Measurements from ENCODE around the gene CARMIL1. TPM values are rescaled to one million over a fixed set of nuclear protein-coding genes. Genes with fewer than 3 reads are reported as not detected.

CARMIL1 gene
- total RNA-seq, 1 experiment from 2014 or later: 25.9 TPM

DNA sequence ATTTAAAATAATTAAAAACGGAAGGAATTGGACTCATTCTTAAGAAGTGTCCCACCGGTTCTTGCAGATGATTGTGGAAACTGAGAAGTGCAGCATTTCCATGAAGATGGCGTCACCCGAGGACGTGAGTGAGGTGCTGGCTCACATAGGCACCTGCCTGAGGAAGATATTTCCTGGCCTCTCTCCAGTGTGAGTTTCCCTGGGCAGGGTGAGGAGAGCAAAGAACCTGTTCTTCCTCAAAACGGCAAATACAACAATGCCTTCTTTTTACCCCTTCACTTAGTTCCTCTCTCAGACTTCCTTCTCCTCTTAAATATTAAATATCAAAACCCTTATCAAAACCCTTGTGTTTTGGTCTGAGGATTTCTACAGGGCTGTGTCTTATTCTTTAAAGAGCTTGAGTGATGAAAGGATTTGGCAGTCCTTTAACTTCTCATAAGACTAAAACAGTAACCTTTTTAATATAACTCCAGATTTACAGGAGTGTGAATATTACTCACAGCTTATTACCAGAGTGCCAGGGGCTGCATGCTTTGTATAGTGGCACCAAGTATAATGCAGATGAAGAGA is 156.3 kb downstream of the CARMIL1 start:
- Mint-ChIP-seq H3K27ac (ENCODE audit: unreplicated experiment) (no peak overlapping the region), H3K4me1 (ENCODE audit: low read depth, unreplicated experiment) (no peaks in the 10 kb centered on the region), H3K27me3 (ENCODE audit: insufficient read depth, unreplicated experiment) (no peaks in the 10 kb centered on the region), H3K9me3 (ENCODE audit: unreplicated experiment) (no peaks in the 10 kb centered on the region), H3K36me3 (ENCODE audit: insufficient read depth, unreplicated experiment) (no peaks in the 10 kb centered on the region), H3K4me3 (ENCODE audit: unreplicated experiment) (no peak overlapping the region)
- Histone ChIP-seq H3K27me3 (replicated peaks; ENCODE audit: control insufficient read depth, insufficient read depth, low read length) (no peaks in the 10 kb centered on the region), H3K36me3 (ENCODE audit: control insufficient read depth, insufficient read depth, low read length) (0 out of 2 replicates have a peak, but pooled peaks cover 1% of the 10 kb centered on the region), H3K9me3 (no peaks in the 10 kb centered on the region), H3K4me1 (no peaks in the 10 kb centered on the region), H3K4me3 (ENCODE audit: low read depth, low read length) (no peak overlapping the region)
- intact Hi-C loops (cut with micrococcal nuclease; ENCODE audit: unreplicated experiment): no loop called here
- no peak for DNase-seq
- ChIA-PET CTCF (no interaction called here), POLR2A (no interaction called here)
- no TSS peak for BruUV-seq (replicated peaks)
- TF ChIP-seq, protein P1, sequence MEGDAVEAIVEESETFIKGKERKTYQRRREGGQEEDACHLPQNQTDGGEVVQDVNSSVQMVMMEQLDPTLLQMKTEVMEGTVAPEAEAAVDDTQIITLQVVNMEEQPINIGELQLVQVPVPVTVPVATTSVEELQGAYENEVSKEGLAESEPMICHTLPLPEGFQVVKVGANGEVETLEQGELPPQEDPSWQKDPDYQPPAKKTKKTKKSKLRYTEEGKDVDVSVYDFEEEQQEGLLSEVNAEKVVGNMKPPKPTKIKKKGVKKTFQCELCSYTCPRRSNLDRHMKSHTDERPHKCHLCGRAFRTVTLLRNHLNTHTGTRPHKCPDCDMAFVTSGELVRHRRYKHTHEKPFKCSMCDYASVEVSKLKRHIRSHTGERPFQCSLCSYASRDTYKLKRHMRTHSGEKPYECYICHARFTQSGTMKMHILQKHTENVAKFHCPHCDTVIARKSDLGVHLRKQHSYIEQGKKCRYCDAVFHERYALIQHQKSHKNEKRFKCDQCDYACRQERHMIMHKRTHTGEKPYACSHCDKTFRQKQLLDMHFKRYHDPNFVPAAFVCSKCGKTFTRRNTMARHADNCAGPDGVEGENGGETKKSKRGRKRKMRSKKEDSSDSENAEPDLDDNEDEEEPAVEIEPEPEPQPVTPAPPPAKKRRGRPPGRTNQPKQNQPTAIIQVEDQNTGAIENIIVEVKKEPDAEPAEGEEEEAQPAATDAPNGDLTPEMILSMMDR (IDR thresholded peaks at IDR 0.05; ENCODE audit: insufficient read depth in 1 of 2, low read depth in 1 of 2, low read length in 1 of 2, severe bottlenecking in 1 of 2, unreplicated experiment in 1 of 2): no peak

DNA sequence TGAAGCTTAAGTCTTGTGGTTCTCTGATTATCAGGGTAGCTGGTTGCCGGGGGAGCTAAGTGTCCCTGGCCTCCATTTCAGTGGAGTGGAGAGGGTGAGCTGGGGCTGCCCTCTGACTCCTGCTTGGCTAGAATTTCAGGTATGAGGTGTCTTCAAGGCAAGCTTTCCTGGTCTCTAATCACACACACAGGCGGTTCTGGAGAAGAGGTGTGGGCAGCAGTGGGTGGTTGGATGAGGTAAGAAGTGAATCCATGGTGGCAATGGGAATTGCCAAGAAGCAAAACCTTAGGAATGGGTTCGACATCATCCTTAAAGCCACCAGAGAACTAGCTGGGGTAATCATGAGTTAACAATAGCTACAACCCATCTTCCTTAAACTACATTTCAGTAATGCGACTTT is 157.6 kb downstream of the CARMIL1 start:
- no peak overlapping the region for H3K27ac Mint-ChIP-seq (ENCODE audit: unreplicated experiment)
- Histone ChIP-seq H3K9me3 (no peaks in the 10 kb centered on the region), H3K36me3 (ENCODE audit: control insufficient read depth, insufficient read depth, low read length) (0 out of 2 replicates have a peak, but pooled peaks cover 1% of the 10 kb centered on the region), H3K4me1 (no peaks in the 10 kb centered on the region), H3K27me3 (replicated peaks; ENCODE audit: control insufficient read depth, insufficient read depth, low read length) (no peaks in the 10 kb centered on the region), H3K4me3 (ENCODE audit: low read depth, low read length) (no peak overlapping the region)
- H3K27me3 Mint-ChIP-seq (ENCODE audit: insufficient read depth, unreplicated experiment): no peaks in the 10 kb centered on the region
- H3K9me3 Mint-ChIP-seq (ENCODE audit: unreplicated experiment): no peaks in the 10 kb centered on the region
- intact Hi-C loops (cut with micrococcal nuclease; ENCODE audit: unreplicated experiment): no loop called here
- no peak overlapping the region for H3K4me3 Mint-ChIP-seq (ENCODE audit: unreplicated experiment)
- no peak for DNase-seq
- BruUV-seq (replicated peaks): no TSS peak
- TF ChIP-seq, protein P1 (IDR thresholded peaks at IDR 0.05; ENCODE audit: insufficient read depth in 1 of 2, low read depth in 1 of 2, low read length in 1 of 2, severe bottlenecking in 1 of 2, unreplicated experiment in 1 of 2): no peak
- ChIA-PET CTCF (no interaction called here), POLR2A (no interaction called here)
- H3K36me3 Mint-ChIP-seq (ENCODE audit: insufficient read depth, unreplicated experiment): no peaks in the 10 kb centered on the region
- H3K4me1 Mint-ChIP-seq (ENCODE audit: low read depth, unreplicated experiment): no peaks in the 10 kb centered on the region

DNA sequence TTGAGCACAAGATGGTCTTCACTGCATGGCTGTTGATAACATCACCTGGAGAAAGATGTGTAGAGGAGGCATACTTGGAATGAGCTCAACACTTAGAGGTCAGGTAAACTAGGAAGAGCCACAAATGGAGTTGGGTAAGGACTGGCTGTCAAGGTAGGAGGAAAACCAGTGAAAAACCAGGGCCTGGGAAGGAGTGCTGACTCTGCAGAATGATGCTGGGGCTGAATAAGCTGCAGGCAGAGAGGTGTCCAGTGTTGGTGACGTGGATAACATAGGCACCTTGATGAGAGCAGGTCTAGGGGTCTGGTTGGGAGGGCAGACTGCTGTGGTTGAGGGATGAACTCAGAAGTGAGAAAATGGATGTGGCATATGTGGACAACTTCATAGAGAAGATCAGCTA is 160.2 kb downstream of the CARMIL1 start:
- POLR2A ChIA-PET: no interaction called here
- Histone ChIP-seq H3K27me3 (replicated peaks; ENCODE audit: control insufficient read depth, insufficient read depth, low read length) (no peaks in the 10 kb centered on the region), H3K9me3 (no peaks in the 10 kb centered on the region), H3K36me3 (ENCODE audit: control insufficient read depth, insufficient read depth, low read length) (0 out of 2 replicates have a peak, but pooled peaks cover 1% of the 10 kb centered on the region), H3K4me3 (ENCODE audit: low read depth, low read length) (no peak overlapping the region), H3K4me1 (no peaks in the 10 kb centered on the region)
- Mint-ChIP-seq H3K27me3 (ENCODE audit: insufficient read depth, unreplicated experiment) (no peaks in the 10 kb centered on the region), H3K4me3 (ENCODE audit: unreplicated experiment) (no peak overlapping the region), H3K9me3 (ENCODE audit: unreplicated experiment) (no peaks in the 10 kb centered on the region), H3K27ac (ENCODE audit: unreplicated experiment) (no peak overlapping the region), H3K4me1 (ENCODE audit: low read depth, unreplicated experiment) (no peaks in the 10 kb centered on the region), H3K36me3 (ENCODE audit: insufficient read depth, unreplicated experiment) (no peaks in the 10 kb centered on the region)
- TF ChIP-seq, protein P1 (IDR thresholded peaks at IDR 0.05; ENCODE audit: insufficient read depth in 1 of 2, low read depth in 1 of 2, low read length in 1 of 2, severe bottlenecking in 1 of 2, unreplicated experiment in 1 of 2): no peak
- intact Hi-C loops (cut with micrococcal nuclease; ENCODE audit: unreplicated experiment): no loop called here
- BruUV-seq (replicated peaks): no TSS peak
- CTCF ChIA-PET: interaction anchor here (0.9 kb wide), 1 partner anchor 161 kb away, joined by 3 read pairs; no protein-coding TSS in a partner anchor
- DNase-seq: no peak

Measured in Caco-2 (cell line).